Fibroblast of the aortic adventitia (primary cell): ENCODE measurements around the gene AS3MT. TPM values are rescaled to one million over a fixed set of nuclear protein-coding genes. Genes with fewer than 3 reads are reported as not detected.

Experiments
- DNase-seq: peaks from one replicate; pipeline ENCODE4 v3.0.0-alpha.2; 2010; ENCODE audit warnings: low read depth
- H3K4me3 ChIP-seq: 2 replicates; pipeline ENCODE4 v1.5.1; 2011; ENCODE audit warnings: low read depth, mild to moderate bottlenecking, control low read depth, low read length, moderate library complexity
- CTCF ChIP-seq: IDR thresholded peaks from 2 replicates; pipeline ENCODE4 v1.5.1; 2011; ENCODE audit warnings: mild to moderate bottlenecking, low read length, control low read depth, inconsistent platforms; ENCODE audit not compliant: insufficient read depth
- total RNA-seq: library from RNA; depleted of rRNA; stranded (reverse); fragments of >200 nt; gene quantifications from 2 replicates; pipeline ENCODE4 v1.2.3, GENCODE V29; 2012; ENCODE audit warnings: low replicate concordance

Gene AS3MT
- total RNA-seq, 1 donor, result 2.9 TPM

- no peak for DNase-seq
- TF ChIP-seq CTCF, result no peak
- no peak overlapping the region for H3K4me3 ChIP-seq
Observed at GRCh38 chr10:102914781-102915180, 45.5 kb downstream of the AS3MT start.

GRCh38 chr10:102916173-102916572, 46.9 kb downstream of the AS3MT start:
- DNase-seq, result no peak
- no peak for TF ChIP-seq CTCF
- no peak overlapping the region for H3K4me3 ChIP-seq

GRCh38 chr10:102917314-102917961, 48.2 kb downstream of the AS3MT start:
- peak; percentile 67 for DNase-seq
- peak overlapping the region; percentile 71 for H3K4me3 ChIP-seq

GRCh38 chr10:102917962-102918816, 48.9 kb downstream of the AS3MT start, which contains the start of gene CNNM2:
Gene CNNM2 (plus strand): TSS chr10:102918294. CDS start chr10:102918481, 187 bp downstream.
- peak within 1 kb of the TSS; percentile 94 for H3K4me3 ChIP-seq
- DNase-seq, result peak; percentile 100
- TF ChIP-seq CTCF, result no peak

More at GRCh38 chr10:102917314-102917961, 48.2 kb downstream of the AS3MT start:
- peak; percentile 95 for TF ChIP-seq CTCF

- no peak for TF ChIP-seq CTCF
- no peak for DNase-seq
- H3K4me3 ChIP-seq, result peak overlapping the region; percentile 94
Observed at GRCh38 chr10:102918817-102919245, 49.6 kb downstream of the AS3MT start.

- no peak for TF ChIP-seq CTCF
- peak; percentile 16 for DNase-seq
- H3K4me3 ChIP-seq, result peak overlapping the region; percentile 94
Observed at GRCh38 chr10:102919246-102919959, 50.1 kb downstream of the AS3MT start.
